ENCODE measurements around the gene STPG1.

GRCh38 chr1:24392982-24393650 lies 20.5 kb downstream of the STPG1 start:
- no peak for TF ChIP-seq CTCF (conservative IDR thresholded peaks at IDR 0.05; ENCODE audit: low read depth, low read length)
- TF ChIP-seq EZH2 (IDR thresholded peaks at IDR 0.05; ENCODE audit: low read length, unreplicated experiment) = no peak
- TF ChIP-seq EZH2phosphoT487 (IDR thresholded peaks at IDR 0.05; ENCODE audit: borderline replicate concordance, low read length) = no peak
